SK-N-MC (cell line): Measurements from ENCODE around the gene PTGDS.

Source experiments
- EZH2 ChIP-seq: fragments of 200-600 bp; sonication (generic); IDR thresholded peaks from one replicate; pipeline ENCODE4 v1.6.1; 2017; ENCODE audit warnings: antibody characterized with exemption
- FOXP2 ChIP-seq: optimal IDR thresholded peaks from 2 replicates; pipeline ENCODE3; 2011; ENCODE audit warnings: mild to moderate bottlenecking, moderate library complexity; ENCODE audit not compliant: insufficient read depth; ENCODE audit errors: extremely low read length, control extremely low read depth
- POLR2AphosphoS5 ChIP-seq: IDR thresholded peaks from 2 replicates; pipeline ENCODE4 v1.6.1; 2012; ENCODE audit warnings: mild to moderate bottlenecking, low read depth, low read length, borderline replicate concordance

DNA sequence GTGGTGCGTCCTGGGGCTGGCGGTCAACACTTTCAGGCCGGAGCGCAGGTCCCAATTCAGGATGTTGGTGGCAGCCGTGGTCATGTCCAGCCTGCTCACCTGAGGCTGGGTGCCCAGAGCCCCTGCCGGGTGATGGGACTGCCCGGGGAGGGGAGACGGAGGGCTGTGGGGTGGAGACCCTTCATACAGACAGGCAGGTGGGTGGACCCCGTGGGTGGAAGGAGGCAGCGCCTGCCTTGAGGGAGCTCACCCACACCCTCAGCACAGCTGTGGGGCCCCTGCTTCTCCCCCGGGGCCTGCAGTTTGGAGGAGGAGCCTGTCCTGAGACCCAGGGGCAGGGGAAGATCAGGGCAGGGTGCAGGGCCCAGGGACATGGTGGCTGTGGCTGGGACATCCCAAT is 6.9 kb upstream of the PTGDS start:
- TF ChIP-seq POLR2AphosphoS5: no peak
- TF ChIP-seq EZH2: no peak
- no peak for TF ChIP-seq FOXP2
